ENCODE data around the gene AQP3. TPM values are rescaled to one million over a fixed set of nuclear protein-coding genes. Genes with fewer than 3 reads are reported as not detected.

AQP3 gene
- total RNA-seq, 1 experiment from 2014 or later, result 2.6 TPM

GRCh38 chr9:33468797-33469621 is 21.6 kb upstream of the AQP3 start:
- peak; percentile 22 for DNase-seq
- Histone ChIP-seq H3K36me3 (replicated peaks; ENCODE audit: control insufficient read depth, insufficient read depth, low read length) (peaks cover 63% of the 10 kb centered on the region), H3K27me3 (ENCODE audit: control insufficient read depth, insufficient read depth, low read length) (no peaks in the 10 kb centered on the region), H3K4me3 (ENCODE audit: insufficient read depth, low read depth, low read length) (no peak overlapping the region)

DNA sequence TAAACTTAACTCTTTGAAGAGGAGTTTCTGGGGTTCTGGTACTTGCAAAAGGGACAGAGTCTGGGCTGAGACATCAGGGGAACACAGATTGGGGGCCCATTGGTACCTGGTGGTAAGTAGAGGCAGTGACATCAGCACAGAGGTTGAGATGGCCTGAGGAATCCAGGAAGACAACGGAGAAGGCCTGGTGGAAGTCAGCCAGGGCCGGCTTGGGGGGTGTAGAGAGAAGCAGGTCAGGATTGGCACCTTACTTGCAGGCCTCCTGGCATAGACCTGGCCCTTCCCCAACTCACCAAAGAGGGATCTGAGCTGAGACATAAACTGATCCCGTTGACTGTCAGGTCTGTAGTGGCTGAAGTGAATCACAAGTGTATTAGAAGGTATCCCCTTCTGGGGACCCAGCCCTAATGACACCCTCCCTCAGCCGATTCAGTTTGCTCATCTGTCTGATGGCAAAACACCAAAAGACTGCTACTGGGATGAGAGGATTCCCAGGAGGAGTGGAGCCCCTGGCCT is 20.9 kb upstream of the AQP3 start:
- Histone ChIP-seq H3K4me3 (ENCODE audit: insufficient read depth, low read depth, low read length) (no peak overlapping the region), H3K27me3 (ENCODE audit: control insufficient read depth, insufficient read depth, low read length) (no peaks in the 10 kb centered on the region), H3K36me3 (replicated peaks; ENCODE audit: control insufficient read depth, insufficient read depth, low read length) (peaks cover 71% of the 10 kb centered on the region)
- peak; percentile 15 for DNase-seq

DNA sequence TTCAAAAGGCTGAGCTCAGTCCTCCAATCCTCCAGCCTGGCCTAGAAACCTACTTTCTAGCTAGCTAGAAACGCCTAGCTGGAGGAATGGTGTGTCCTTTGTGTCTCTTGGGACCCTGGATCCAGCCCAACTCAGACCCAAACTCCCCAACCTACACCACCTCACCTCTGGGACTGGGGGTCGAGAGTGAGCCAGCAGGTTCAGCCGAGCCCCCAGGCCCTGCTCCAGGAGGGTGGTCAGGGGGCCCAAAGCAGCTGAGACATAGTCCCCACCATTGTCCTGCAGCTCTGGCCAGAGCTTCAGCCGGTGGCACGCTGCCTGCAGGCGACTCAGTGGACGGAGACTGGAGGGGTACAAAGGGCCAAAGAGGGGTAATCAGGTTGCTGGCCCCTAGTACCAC is 20.1 kb upstream of the AQP3 start:
- Histone ChIP-seq H3K4me3 (ENCODE audit: insufficient read depth, low read depth, low read length) (no peak overlapping the region), H3K36me3 (replicated peaks; ENCODE audit: control insufficient read depth, insufficient read depth, low read length) (peaks cover 77% of the 10 kb centered on the region), H3K27me3 (ENCODE audit: control insufficient read depth, insufficient read depth, low read length) (no peaks in the 10 kb centered on the region)
- DNase-seq, result peak; percentile 29

- Histone ChIP-seq H3K36me3 (replicated peaks; ENCODE audit: control insufficient read depth, insufficient read depth, low read length) (peaks cover 80% of the 10 kb centered on the region), H3K27me3 (ENCODE audit: control insufficient read depth, insufficient read depth, low read length) (no peaks in the 10 kb centered on the region), H3K4me3 (ENCODE audit: insufficient read depth, low read depth, low read length) (no peak overlapping the region)
- DNase-seq, result peak; percentile 94
Measured at GRCh38 chr9:33466565-33467495, 19.4 kb upstream of the AQP3 start.

DNA sequence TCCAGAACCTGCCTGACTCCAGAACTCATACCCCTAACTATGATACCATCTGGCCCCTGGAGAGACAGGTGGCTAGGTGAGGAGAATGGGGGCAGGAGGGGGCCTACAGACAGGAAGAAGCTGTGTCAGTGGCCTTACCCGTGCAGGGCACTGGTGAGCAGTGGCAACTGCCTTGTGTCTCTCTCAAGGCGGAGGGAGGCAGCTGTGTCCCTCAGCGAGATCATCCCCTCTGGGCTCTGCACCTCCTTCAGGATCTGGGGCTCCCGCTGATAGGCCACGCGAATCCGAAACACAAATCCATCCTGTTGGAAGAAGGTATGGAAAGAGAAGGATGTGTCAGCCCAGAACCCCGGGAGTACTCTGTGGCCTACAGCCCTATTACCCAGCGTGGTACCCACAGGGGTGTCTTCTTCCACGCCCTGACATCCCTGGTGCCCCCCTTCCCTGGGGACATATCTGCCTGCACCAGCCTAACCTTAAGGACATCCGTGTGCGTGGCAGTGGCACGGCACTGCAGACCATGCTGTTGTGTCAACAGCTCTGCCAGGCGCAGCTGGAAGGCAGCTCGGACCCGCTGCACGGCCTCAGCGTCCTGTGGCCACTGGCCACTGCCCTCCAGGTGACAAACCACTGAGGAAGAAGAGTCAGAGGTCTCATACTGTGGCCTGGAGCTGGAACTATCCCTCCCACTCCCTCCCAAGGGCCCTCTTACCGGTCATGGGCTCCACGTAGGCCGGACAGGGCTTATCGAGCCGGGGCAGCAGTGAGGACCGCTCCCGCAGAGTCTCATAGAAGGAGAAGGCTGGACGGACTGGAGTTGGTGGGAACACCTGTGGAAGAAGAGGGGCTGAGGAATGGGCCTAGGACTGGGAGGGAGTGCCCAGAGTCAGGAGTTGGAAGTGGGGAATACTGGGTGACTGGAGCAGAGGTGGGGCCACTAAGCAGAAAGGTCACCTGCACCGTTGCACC is 18.5 kb upstream of the AQP3 start:
- DNase-seq, result peak; percentile 28
- peaks cover 75% of the 10 kb centered on the region for H3K36me3 ChIP-seq (replicated peaks; ENCODE audit: control insufficient read depth, insufficient read depth, low read length)
- no peaks in the 10 kb centered on the region for H3K27me3 ChIP-seq (ENCODE audit: control insufficient read depth, insufficient read depth, low read length)

GRCh38 chr9:33465096-33465495 is 17.7 kb upstream of the AQP3 start:
- Histone ChIP-seq H3K36me3 (replicated peaks; ENCODE audit: control insufficient read depth, insufficient read depth, low read length) (peaks cover 74% of the 10 kb centered on the region), H3K27me3 (ENCODE audit: control insufficient read depth, insufficient read depth, low read length) (no peaks in the 10 kb centered on the region), H3K4me3 (ENCODE audit: insufficient read depth, low read depth, low read length) (no peak overlapping the region)
- DNase-seq, result peak; percentile 15

More for the DNA sequence above, 18.5 kb upstream of the AQP3 start:
- no peak overlapping the region for H3K4me3 ChIP-seq (ENCODE audit: insufficient read depth, low read depth, low read length)

- DNase-seq, result peak; percentile 13
- peaks cover 66% of the 10 kb centered on the region for H3K36me3 ChIP-seq (replicated peaks; ENCODE audit: control insufficient read depth, insufficient read depth, low read length)
- H3K27me3 ChIP-seq (ENCODE audit: control insufficient read depth, insufficient read depth, low read length), result no peaks in the 10 kb centered on the region
- no peak overlapping the region for H3K4me3 ChIP-seq (ENCODE audit: insufficient read depth, low read depth, low read length)
Measured at GRCh38 chr9:33464045-33464636, 16.7 kb upstream of the AQP3 start.

- H3K27me3 ChIP-seq (ENCODE audit: control insufficient read depth, insufficient read depth, low read length), result no peaks in the 10 kb centered on the region
- no peak for DNase-seq
- peaks cover 57% of the 10 kb centered on the region for H3K36me3 ChIP-seq (replicated peaks; ENCODE audit: control insufficient read depth, insufficient read depth, low read length)
- H3K4me3 ChIP-seq (ENCODE audit: insufficient read depth, low read depth, low read length), result no peak overlapping the region
Measured at GRCh38 chr9:33463151-33463550, 15.8 kb upstream of the AQP3 start.

- Histone ChIP-seq H3K27me3 (ENCODE audit: control insufficient read depth, insufficient read depth, low read length) (no peaks in the 10 kb centered on the region), H3K4me3 (ENCODE audit: insufficient read depth, low read depth, low read length) (no peak overlapping the region), H3K36me3 (replicated peaks; ENCODE audit: control insufficient read depth, insufficient read depth, low read length) (peaks cover 47% of the 10 kb centered on the region)
- DNase-seq, result no peak
Measured at GRCh38 chr9:33461492-33461891, 14.1 kb upstream of the AQP3 start.

DNA sequence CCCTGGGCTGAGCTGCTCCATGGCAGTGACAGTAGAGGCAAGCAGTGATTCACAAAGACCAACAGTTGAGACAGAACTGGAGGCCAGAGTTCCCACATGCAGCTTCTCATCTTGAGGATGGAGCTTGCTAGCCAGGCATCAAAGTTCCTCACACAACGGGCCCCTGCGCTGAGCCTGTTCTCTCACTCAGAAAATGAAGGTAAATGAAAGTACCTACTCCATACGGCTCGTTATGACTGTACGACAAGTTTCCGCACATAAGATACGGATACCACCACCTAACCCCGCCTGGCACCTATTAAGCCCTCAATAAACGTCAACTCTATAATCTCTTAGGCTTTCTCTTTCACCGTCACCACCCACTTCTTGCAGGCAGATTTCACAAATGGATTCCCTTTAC is 13.5 kb upstream of the AQP3 start:
- Histone ChIP-seq H3K4me3 (ENCODE audit: insufficient read depth, low read depth, low read length) (no peak overlapping the region), H3K36me3 (replicated peaks; ENCODE audit: control insufficient read depth, insufficient read depth, low read length) (peaks cover 41% of the 10 kb centered on the region), H3K27me3 (ENCODE audit: control insufficient read depth, insufficient read depth, low read length) (no peaks in the 10 kb centered on the region)
- no peak for DNase-seq

GRCh38 chr9:33459115-33459514 is 11.7 kb upstream of the AQP3 start:
- Histone ChIP-seq H3K27me3 (ENCODE audit: control insufficient read depth, insufficient read depth, low read length) (no peaks in the 10 kb centered on the region), H3K36me3 (replicated peaks; ENCODE audit: control insufficient read depth, insufficient read depth, low read length) (peaks cover 24% of the 10 kb centered on the region), H3K4me3 (ENCODE audit: insufficient read depth, low read depth, low read length) (no peak overlapping the region)
- no peak for DNase-seq

- Histone ChIP-seq H3K27me3 (ENCODE audit: control insufficient read depth, insufficient read depth, low read length) (no peaks in the 10 kb centered on the region), H3K36me3 (replicated peaks; ENCODE audit: control insufficient read depth, insufficient read depth, low read length) (peaks cover 18% of the 10 kb centered on the region), H3K4me3 (ENCODE audit: insufficient read depth, low read depth, low read length) (no peak overlapping the region)
- DNase-seq, result no peak
Measured at GRCh38 chr9:33458444-33458843, 11.1 kb upstream of the AQP3 start.

DNA sequence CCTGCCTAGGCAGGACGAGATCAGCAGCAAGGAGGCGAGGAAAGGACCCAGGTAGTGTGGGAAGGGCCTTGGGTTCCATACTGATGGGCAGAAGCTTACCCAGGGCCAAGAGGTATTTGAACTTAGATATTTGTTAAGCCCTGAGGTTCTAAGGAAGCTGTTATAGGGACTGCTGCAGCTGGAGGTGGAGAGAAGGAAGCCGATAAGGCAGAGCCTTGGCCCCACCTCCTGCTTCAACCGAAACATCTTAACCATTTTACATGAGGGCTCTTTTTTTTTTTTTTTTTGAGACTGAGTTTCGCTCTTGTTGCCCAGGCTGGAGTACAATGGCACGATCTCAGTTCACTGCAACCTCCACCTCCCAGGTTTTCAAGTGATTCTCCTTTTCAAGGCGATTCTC is 8.6 kb upstream of the AQP3 start:
- DNase-seq, result no peak
- Histone ChIP-seq H3K27me3 (ENCODE audit: control insufficient read depth, insufficient read depth, low read length) (no peaks in the 10 kb centered on the region), H3K4me3 (ENCODE audit: insufficient read depth, low read depth, low read length) (no peak overlapping the region), H3K36me3 (replicated peaks; ENCODE audit: control insufficient read depth, insufficient read depth, low read length) (no peaks in the 10 kb centered on the region)

All from H7 (cell line).